SU-DHL-6 (cell line): ENCODE data around the gene DNER.

ENCODE experiments used
- H2AFZ ChIP-seq: fragments of 200-600 bp; sonication (generic); 2 replicates; pipeline ENCODE4 v1.6.1; 2014; ENCODE audit warnings: low read depth, mild to moderate bottlenecking, moderate library complexity, mixed read lengths, antibody characterized with exemption, low read length; ENCODE audit not compliant: severe bottlenecking
- H3F3A ChIP-seq: fragments of 200-600 bp; shearing (Covaris generic); 2 replicates; pipeline ENCODE4 v1.6.0; 2016; ENCODE audit warnings: antibody characterized with exemption, mild to moderate bottlenecking; ENCODE audit not compliant: insufficient read depth
- H3K27ac ChIP-seq: fragments of 200-600 bp; sonication (generic); 2 replicates; pipeline ENCODE4 v1.5.1; 2016; ENCODE audit warnings: low read depth, mild to moderate bottlenecking, low read length, moderate library complexity, mixed read lengths
- H3K27me3 ChIP-seq: fragments of 200-600 bp; sonication (generic), shearing (Covaris generic); 2 replicates; pipeline ENCODE4 v1.6.0; 2014; ENCODE audit warnings: mild to moderate bottlenecking, low read length
- H3K36me3 ChIP-seq: fragments of 200-600 bp; sonication (generic); 2 replicates; pipeline ENCODE4 v1.6.1; 2014; ENCODE audit warnings: mild to moderate bottlenecking, low read length, mixed read lengths
- H3K4me2 ChIP-seq: fragments of 300-600, 200-600 bp; shearing (Covaris generic), sonication (generic); 2 replicates; pipeline ENCODE4 v1.6.0; 2014; ENCODE audit warnings: low read length, low read depth, mild to moderate bottlenecking; ENCODE audit not compliant: poor library complexity, severe bottlenecking
- H3K4me3 ChIP-seq: fragments of 200-600 bp; sonication (generic); 2 replicates; pipeline ENCODE4 v1.5.1; 2014; ENCODE audit warnings: antibody characterized with exemption, low read length, mild to moderate bottlenecking, mixed read lengths; ENCODE audit not compliant: insufficient read depth, poor library complexity, severe bottlenecking
- H3K79me2 ChIP-seq: fragments of 200-600 bp; sonication (generic); 2 replicates; pipeline ENCODE4 v1.6.1; 2014; ENCODE audit warnings: mild to moderate bottlenecking, low read length, moderate library complexity; ENCODE audit not compliant: insufficient read depth
- H3K9ac ChIP-seq: fragments of 200-600 bp; sonication (generic); 2 replicates; pipeline ENCODE4 v1.7.0; 2014; ENCODE audit warnings: mild to moderate bottlenecking, low read length
- H3K9me2 ChIP-seq: fragments of 200-600 bp; sonication (generic); replicated peaks from 2 replicates; pipeline ENCODE4 v1.6.1; 2014; ENCODE audit warnings: low read length; ENCODE audit not compliant: insufficient read depth
- H3K9me3 ChIP-seq: fragments of 200-600 bp; sonication (generic); 2 replicates; pipeline ENCODE4 v1.6.1; 2014; ENCODE audit warnings: low read length, mixed read lengths; ENCODE audit not compliant: insufficient read depth
- H4K20me1 ChIP-seq: fragments of 200-600 bp; sonication (generic); 2 replicates; pipeline ENCODE4 v1.6.1; 2014; ENCODE audit warnings: low read depth, mild to moderate bottlenecking, antibody characterized with exemption, low read length, moderate library complexity, mixed read lengths
- CTCF ChIP-seq: fragments of 200-600 bp; sonication (generic); IDR thresholded peaks from one replicate; pipeline ENCODE4 v1.5.1; 2017; ENCODE audit warnings: antibody characterized with exemption, mild to moderate bottlenecking, low read length, moderate library complexity; ENCODE audit not compliant: insufficient read depth, poor library complexity, severe bottlenecking
- EZH2phosphoT487 ChIP-seq: fragments of 200-600 bp; sonication (generic), shearing (Covaris generic); conservative IDR thresholded peaks from 2 replicates; pipeline ENCODE4 v1.6.1; 2018; ENCODE audit warnings: mild to moderate bottlenecking, antibody characterized with exemption, low read length, moderate library complexity, mixed read lengths

DNER gene

GRCh38 chr2:229675569-229675968, 38.8 kb downstream of the DNER start:
- H3K4me2 ChIP-seq = no peak overlapping the region
- no peak overlapping the region for H3K27ac ChIP-seq
- H3K27me3 ChIP-seq = 0 out of 2 replicates have a peak, but pooled peaks cover 2% of the 10 kb centered on the region
- no peaks in the 10 kb centered on the region for H3K36me3 ChIP-seq
- H4K20me1 ChIP-seq = no peaks in the 10 kb centered on the region
- no peaks in the 10 kb centered on the region for H3K79me2 ChIP-seq
- H3K4me3 ChIP-seq = no peak overlapping the region
- no peak overlapping the region for H2AFZ ChIP-seq
- no peaks in the 10 kb centered on the region for H3F3A ChIP-seq
- no peak for TF ChIP-seq CTCF
- no peak for TF ChIP-seq EZH2phosphoT487
- H3K9ac ChIP-seq = no peak overlapping the region
- no peaks in the 10 kb centered on the region for H3K9me2 ChIP-seq
- H3K9me3 ChIP-seq = no peaks in the 10 kb centered on the region

- 0 out of 2 replicates have a peak, but pooled peaks cover 2% of the 10 kb centered on the region for H3K27me3 ChIP-seq
Observed at GRCh38 chr2:229674830-229675530, 39.4 kb downstream of the DNER start.

GRCh38 chr2:229673676-229674075, 40.7 kb downstream of the DNER start:
- no peaks in the 10 kb centered on the region for H3F3A ChIP-seq
- H4K20me1 ChIP-seq = no peaks in the 10 kb centered on the region
- no peak overlapping the region for H3K4me3 ChIP-seq
- no peak overlapping the region for H3K4me2 ChIP-seq
- H3K9ac ChIP-seq = no peak overlapping the region
- no peak overlapping the region for H2AFZ ChIP-seq
- H3K9me3 ChIP-seq = no peaks in the 10 kb centered on the region
- 0 out of 2 replicates have a peak, but pooled peaks cover 2% of the 10 kb centered on the region for H3K27me3 ChIP-seq
- H3K9me2 ChIP-seq = no peaks in the 10 kb centered on the region
- no peaks in the 10 kb centered on the region for H3K36me3 ChIP-seq
- TF ChIP-seq CTCF (no peak), EZH2phosphoT487 (no peak)
- no peak overlapping the region for H3K27ac ChIP-seq
- no peaks in the 10 kb centered on the region for H3K79me2 ChIP-seq

More at GRCh38 chr2:229674830-229675530, 39.4 kb downstream of the DNER start:
- no peak overlapping the region for H3K27ac ChIP-seq
- no peak overlapping the region for H3K9ac ChIP-seq
- no peaks in the 10 kb centered on the region for H3K9me2 ChIP-seq
- TF ChIP-seq CTCF = no peak
- no peak overlapping the region for H3K4me2 ChIP-seq
- H3K4me3 ChIP-seq = no peak overlapping the region
- H4K20me1 ChIP-seq = no peaks in the 10 kb centered on the region
- H3K36me3 ChIP-seq = no peaks in the 10 kb centered on the region
- no peaks in the 10 kb centered on the region for H3F3A ChIP-seq
- H2AFZ ChIP-seq = no peak overlapping the region
- H3K79me2 ChIP-seq = no peaks in the 10 kb centered on the region
- no peaks in the 10 kb centered on the region for H3K9me3 ChIP-seq
